ENCODE results near the gene EPHA4.

DNA sequence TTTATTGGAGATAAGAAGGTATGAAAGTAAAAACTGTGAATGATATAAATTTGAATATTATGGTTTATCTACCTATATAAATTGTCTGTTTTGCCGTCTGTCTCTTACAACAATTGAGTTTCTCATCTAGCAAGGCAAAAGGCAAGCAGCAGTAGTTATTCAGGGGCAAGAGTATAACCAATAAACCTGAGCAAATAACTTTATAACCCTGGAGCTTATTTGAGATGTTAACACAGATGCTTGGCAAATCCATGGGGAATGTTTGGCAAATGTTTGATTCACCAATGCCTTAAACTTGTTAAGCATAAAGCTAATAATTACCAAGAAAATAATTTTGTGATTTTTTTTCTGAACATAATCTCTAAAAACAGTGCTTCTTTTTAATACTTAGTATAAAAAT, 9.9 kb upstream of the EPHA4 start:
- TF ChIP-seq EP300 (IDR thresholded peaks at IDR 0.05): no peak
- TF ChIP-seq, protein P1, sequence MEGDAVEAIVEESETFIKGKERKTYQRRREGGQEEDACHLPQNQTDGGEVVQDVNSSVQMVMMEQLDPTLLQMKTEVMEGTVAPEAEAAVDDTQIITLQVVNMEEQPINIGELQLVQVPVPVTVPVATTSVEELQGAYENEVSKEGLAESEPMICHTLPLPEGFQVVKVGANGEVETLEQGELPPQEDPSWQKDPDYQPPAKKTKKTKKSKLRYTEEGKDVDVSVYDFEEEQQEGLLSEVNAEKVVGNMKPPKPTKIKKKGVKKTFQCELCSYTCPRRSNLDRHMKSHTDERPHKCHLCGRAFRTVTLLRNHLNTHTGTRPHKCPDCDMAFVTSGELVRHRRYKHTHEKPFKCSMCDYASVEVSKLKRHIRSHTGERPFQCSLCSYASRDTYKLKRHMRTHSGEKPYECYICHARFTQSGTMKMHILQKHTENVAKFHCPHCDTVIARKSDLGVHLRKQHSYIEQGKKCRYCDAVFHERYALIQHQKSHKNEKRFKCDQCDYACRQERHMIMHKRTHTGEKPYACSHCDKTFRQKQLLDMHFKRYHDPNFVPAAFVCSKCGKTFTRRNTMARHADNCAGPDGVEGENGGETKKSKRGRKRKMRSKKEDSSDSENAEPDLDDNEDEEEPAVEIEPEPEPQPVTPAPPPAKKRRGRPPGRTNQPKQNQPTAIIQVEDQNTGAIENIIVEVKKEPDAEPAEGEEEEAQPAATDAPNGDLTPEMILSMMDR (IDR thresholded peaks at IDR 0.05): no peak
- no peak for TF ChIP-seq POLR2A (IDR thresholded peaks at IDR 0.05)
